ENCODE measurements around the gene STARD8.
"Not testable (repeated sequence)": the region's sequence is repeated elsewhere in the genome, so short reads cannot be mapped to it uniquely, and the experiment has no call there.

Gene STARD8

GRCh38 chrX:68647156-68647957 lies at the start of gene STARD8:
Gene STARD8 (plus strand): TSS chrX:68647666. CDS start chrX:68647883, 217 bp downstream.
- no peak for DNase-seq

GRCh38 chrX:68598841-68599240 lies 48.6 kb upstream of the STARD8 start:
- DNase-seq, result no peak

- DNase-seq, result peak; percentile 3
Observed at GRCh38 chrX:68599256-68600152, 48.0 kb upstream of the STARD8 start.

GRCh38 chrX:68604216-68604615 lies 43.2 kb upstream of the STARD8 start:
- DNase-seq, result not testable (repeated sequence)

- not testable (repeated sequence) for DNase-seq
Observed at GRCh38 chrX:68614733-68615132, 32.7 kb upstream of the STARD8 start.

- DNase-seq, result no peak
Observed at GRCh38 chrX:68627986-68628385, 19.5 kb upstream of the STARD8 start.

- DNase-seq, result not testable (repeated sequence)
Observed at GRCh38 chrX:68629936-68630335, 17.5 kb upstream of the STARD8 start.

- DNase-seq, result no peak
Observed at GRCh38 chrX:68631336-68631735, 16.1 kb upstream of the STARD8 start.

- DNase-seq, result no peak
Observed at GRCh38 chrX:68632491-68632890, 15.0 kb upstream of the STARD8 start.

GRCh38 chrX:68633981-68634380 lies 13.5 kb upstream of the STARD8 start:
- no peak for DNase-seq

GRCh38 chrX:68634649-68635227 lies 12.7 kb upstream of the STARD8 start:
- DNase-seq, result no peak

GRCh38 chrX:68640661-68641060 lies 6.8 kb upstream of the STARD8 start:
- DNase-seq, result no peak

- no peak for DNase-seq
Observed at GRCh38 chrX:68644861-68645260, 2.6 kb upstream of the STARD8 start.

GRCh38 chrX:68646421-68646820 lies 1.0 kb upstream of the STARD8 start:
- DNase-seq, result no peak

- DNase-seq, result no peak
Observed at GRCh38 chrX:68648960-68649359, 1.5 kb downstream of the STARD8 start.

GRCh38 chrX:68650491-68650890 lies 3.0 kb downstream of the STARD8 start:
- no peak for DNase-seq

- no peak for DNase-seq
Observed at GRCh38 chrX:68651110-68651509, 3.6 kb downstream of the STARD8 start.

GRCh38 chrX:68652326-68653170 lies 5.1 kb downstream of the STARD8 start:
- DNase-seq, result peak; percentile 2

GRCh38 chrX:68654693-68655092 lies 7.2 kb downstream of the STARD8 start:
- DNase-seq, result no peak

- not testable (repeated sequence) for DNase-seq
Observed at GRCh38 chrX:68656473-68656872, 9.0 kb downstream of the STARD8 start.

GRCh38 chrX:68658530-68658929 lies 11.1 kb downstream of the STARD8 start:
- no peak for DNase-seq

- no peak for DNase-seq
Observed at GRCh38 chrX:68659385-68659784, 11.9 kb downstream of the STARD8 start.

- no peak for DNase-seq
Observed at GRCh38 chrX:68659786-68660185, 12.3 kb downstream of the STARD8 start.
